Measurements from ENCODE around the gene SIX1.

Gene SIX1

GRCh38 chr14:60646226-60646818 is 3.0 kb downstream of the SIX1 start:
- FAIRE-seq: no peak
- TF ChIP-seq POLR2AphosphoS5 (IDR thresholded peaks at IDR 0.05; ENCODE audit: low read depth, low read length) (no peak), TAF1 (IDR thresholded peaks at IDR 0.05; ENCODE audit: borderline replicate concordance, low read depth, low read length) (no peak), POLR2A (IDR thresholded peaks at IDR 0.05; ENCODE audit: low read depth, low read length) (no peak)
- no peak for DNase-seq (ENCODE audit: insufficient read length)

- no peak for FAIRE-seq
- no peak for DNase-seq (ENCODE audit: insufficient read length)
- TF ChIP-seq POLR2AphosphoS5 (IDR thresholded peaks at IDR 0.05; ENCODE audit: low read depth, low read length): no peak
- TF ChIP-seq POLR2A (IDR thresholded peaks at IDR 0.05; ENCODE audit: low read depth, low read length): no peak
- TF ChIP-seq TAF1 (IDR thresholded peaks at IDR 0.05; ENCODE audit: borderline replicate concordance, low read depth, low read length): no peak
These were observed 4.0 kb downstream of the SIX1 start for GRCh38 chr14:60645126-60645741.

GRCh38 chr14:60644666-60645065 is 4.6 kb downstream of the SIX1 start:
- no peak for FAIRE-seq

GRCh38 chr14:60643463-60644314 is 5.6 kb downstream of the SIX1 start:
- TF ChIP-seq POLR2AphosphoS5 (IDR thresholded peaks at IDR 0.05; ENCODE audit: low read depth, low read length) (no peak), POLR2A (IDR thresholded peaks at IDR 0.05; ENCODE audit: low read depth, low read length) (no peak), TAF1 (IDR thresholded peaks at IDR 0.05; ENCODE audit: borderline replicate concordance, low read depth, low read length) (no peak)
- DNase-seq (ENCODE audit: insufficient read length) (no peak), FAIRE-seq (no peak)

More at GRCh38 chr14:60644666-60645065, 4.6 kb downstream of the SIX1 start:
- TF ChIP-seq POLR2AphosphoS5 (IDR thresholded peaks at IDR 0.05; ENCODE audit: low read depth, low read length) (no peak), TAF1 (IDR thresholded peaks at IDR 0.05; ENCODE audit: borderline replicate concordance, low read depth, low read length) (no peak), POLR2A (IDR thresholded peaks at IDR 0.05; ENCODE audit: low read depth, low read length) (no peak)
- no peak for DNase-seq (ENCODE audit: insufficient read length)

- FAIRE-seq (no peak), DNase-seq (ENCODE audit: insufficient read length) (no peak)
- TF ChIP-seq POLR2AphosphoS5 (IDR thresholded peaks at IDR 0.05; ENCODE audit: low read depth, low read length) (no peak), POLR2A (IDR thresholded peaks at IDR 0.05; ENCODE audit: low read depth, low read length) (no peak), TAF1 (IDR thresholded peaks at IDR 0.05; ENCODE audit: borderline replicate concordance, low read depth, low read length) (no peak)
These were observed 6.2 kb downstream of the SIX1 start for GRCh38 chr14:60643141-60643462.

- FAIRE-seq (no peak), DNase-seq (ENCODE audit: insufficient read length) (no peak)
- no peak for TF ChIP-seq TAF1 (IDR thresholded peaks at IDR 0.05; ENCODE audit: borderline replicate concordance, low read depth, low read length)
- TF ChIP-seq POLR2AphosphoS5 (IDR thresholded peaks at IDR 0.05; ENCODE audit: low read depth, low read length): no peak
- no peak for TF ChIP-seq POLR2A (IDR thresholded peaks at IDR 0.05; ENCODE audit: low read depth, low read length)
These were observed 6.8 kb downstream of the SIX1 start for GRCh38 chr14:60642270-60643140.

GRCh38 chr14:60641742-60642269 is 7.5 kb downstream of the SIX1 start:
- no peak for DNase-seq (ENCODE audit: insufficient read length)
- no peak for TF ChIP-seq TAF1 (IDR thresholded peaks at IDR 0.05; ENCODE audit: borderline replicate concordance, low read depth, low read length)
- TF ChIP-seq POLR2AphosphoS5 (IDR thresholded peaks at IDR 0.05; ENCODE audit: low read depth, low read length): no peak
- TF ChIP-seq POLR2A (IDR thresholded peaks at IDR 0.05; ENCODE audit: low read depth, low read length): no peak
- FAIRE-seq: no peak

- no peak for FAIRE-seq
- no peak for TF ChIP-seq POLR2AphosphoS5 (IDR thresholded peaks at IDR 0.05; ENCODE audit: low read depth, low read length)
- TF ChIP-seq POLR2A (IDR thresholded peaks at IDR 0.05; ENCODE audit: low read depth, low read length): no peak
- no peak for TF ChIP-seq TAF1 (IDR thresholded peaks at IDR 0.05; ENCODE audit: borderline replicate concordance, low read depth, low read length)
- no peak for DNase-seq (ENCODE audit: insufficient read length)
These were observed 8.2 kb downstream of the SIX1 start for GRCh38 chr14:60640859-60641741.

- TF ChIP-seq POLR2AphosphoS5 (IDR thresholded peaks at IDR 0.05; ENCODE audit: low read depth, low read length) (no peak), POLR2A (IDR thresholded peaks at IDR 0.05; ENCODE audit: low read depth, low read length) (no peak), TAF1 (IDR thresholded peaks at IDR 0.05; ENCODE audit: borderline replicate concordance, low read depth, low read length) (no peak)
- FAIRE-seq (no peak), DNase-seq (ENCODE audit: insufficient read length) (no peak)
These were observed 9.6 kb downstream of the SIX1 start for GRCh38 chr14:60639674-60640073.

All from GM12892 (cell line).